HepG2 (cell line): ENCODE measurements around the gene CPLX1. TPM values are rescaled to one million over a fixed set of nuclear protein-coding genes. Genes with fewer than 3 reads are reported as not detected.

ENCODE experiments used
- ESRRA ChIP-seq: sonication (generic); formaldehyde crosslinking; IDR thresholded peaks from 2 replicates; pipeline ENCODE4 v1.5.1; 2020; ENCODE audit warnings: mild to moderate bottlenecking, low read depth, missing genetic modification reagents
- FOXP1 ChIP-seq, 2 experiments: fragments of 450-650 bp in 1 of 2; IDR thresholded peaks; 2 replicates each; pipeline ENCODE4 v1.6.1; 2017 to 2018; ENCODE audit warnings: antibody characterized with exemption in 1 of 2
- GABPB1 ChIP-seq: IDR thresholded peaks from 2 replicates; pipeline ENCODE4 v1.6.1; 2016; ENCODE audit warnings: mild to moderate bottlenecking, missing genetic modification reagents, moderate library complexity, missing compliant biosample characterization
- GMEB1 ChIP-seq: sonication (generic); formaldehyde crosslinking; IDR thresholded peaks from 2 replicates; pipeline ENCODE4 v1.5.1; 2020; ENCODE audit warnings: missing genetic modification reagents, mild to moderate bottlenecking, borderline replicate concordance
- GMEB2 ChIP-seq: IDR thresholded peaks from 2 replicates; pipeline ENCODE4 v1.6.1; 2016; ENCODE audit warnings: missing biosample characterization, missing genetic modification reagents, low read depth
- MTERF4 ChIP-seq: sonication (generic); formaldehyde crosslinking; IDR thresholded peaks from 2 replicates; pipeline ENCODE4 v1.8.0; 2023; ENCODE audit warnings: mild to moderate bottlenecking, missing genetic modification reagents
- POGK ChIP-seq: sonication (generic); formaldehyde crosslinking; conservative IDR thresholded peaks from 2 replicates; pipeline ENCODE4 v1.8.0; 2022; ENCODE audit warnings: mild to moderate bottlenecking, moderate library complexity, missing genetic modification reagents
- PTBP1 ChIP-seq: fragments of 200-400 bp; formaldehyde crosslinking; IDR thresholded peaks from 2 replicates; pipeline ENCODE4 v1.6.1; 2018; ENCODE audit warnings: low read length, low read depth; ENCODE audit not compliant: poor library complexity, severe bottlenecking
- RAD21 ChIP-seq: fragments of 450-650 bp; formaldehyde crosslinking; IDR thresholded peaks from 2 replicates; pipeline ENCODE4 v1.5.0; 2020; ENCODE audit warnings: mild to moderate bottlenecking
- TEAD2 ChIP-seq: sonication (generic); formaldehyde crosslinking; IDR thresholded peaks from 2 replicates; pipeline ENCODE4 v1.9.0; 2021; ENCODE audit warnings: missing genetic modification reagents
- TSC22D2 ChIP-seq: sonication (generic); formaldehyde crosslinking; IDR thresholded peaks from 2 replicates; pipeline ENCODE4 v1.5.1; 2020; ENCODE audit warnings: missing genetic modification reagents, mild to moderate bottlenecking, borderline replicate concordance
- ZBTB46 ChIP-seq: sonication (generic); formaldehyde crosslinking; IDR thresholded peaks from 2 replicates; pipeline ENCODE4 v1.4.0; 2020; ENCODE audit warnings: mild to moderate bottlenecking, missing genetic modification reagents, borderline replicate concordance
- ZFP62 ChIP-seq: sonication (generic); formaldehyde crosslinking; IDR thresholded peaks from 2 replicates; pipeline ENCODE4 v1.4.0; 2020; ENCODE audit warnings: missing genetic modification reagents
- ZNF17 ChIP-seq: sonication (generic); formaldehyde crosslinking; IDR thresholded peaks from 2 replicates; pipeline ENCODE4 v1.5.0; 2020; ENCODE audit warnings: mild to moderate bottlenecking, missing genetic modification reagents
- ZNF235 ChIP-seq: sonication (generic); formaldehyde crosslinking; IDR thresholded peaks from 2 replicates; pipeline ENCODE4 v1.8.1; 2023; ENCODE audit warnings: mild to moderate bottlenecking, missing genetic modification reagents, borderline replicate concordance
- ZNF3 ChIP-seq: IDR thresholded peaks from 2 replicates; pipeline ENCODE4 v1.7.0; 2017; ENCODE audit warnings: inconsistent platforms
- ZNF570 ChIP-seq: sonication (generic); formaldehyde crosslinking; IDR thresholded peaks from 2 replicates; pipeline ENCODE4 v1.4.0; 2020; ENCODE audit warnings: mild to moderate bottlenecking, missing genetic modification reagents, borderline replicate concordance
- ZNF652 ChIP-seq: IDR thresholded peaks from 2 replicates; pipeline ENCODE4 v1.6.1; 2016; ENCODE audit warnings: low read depth, borderline replicate concordance
- ZNF737 ChIP-seq: sonication (generic); formaldehyde crosslinking; IDR thresholded peaks from 2 replicates; pipeline ENCODE4 v1.5.0; 2020; ENCODE audit warnings: missing genetic modification reagents, mild to moderate bottlenecking, borderline replicate concordance
- ZNF747 ChIP-seq: sonication (generic); formaldehyde crosslinking; IDR thresholded peaks from 2 replicates; pipeline ENCODE4 v1.8.1; 2023; ENCODE audit warnings: missing genetic modification reagents, mild to moderate bottlenecking, borderline replicate concordance
- ZNF777 ChIP-seq: sonication (generic); formaldehyde crosslinking; IDR thresholded peaks from 2 replicates; pipeline ENCODE4 v1.4.0; 2020; ENCODE audit warnings: missing genetic modification reagents
- polyA plus RNA-seq, 8 experiments: library from polyadenylated mRNA; depleted of rRNA in 3 of 8; stranded (reverse) in 7 of 8; unstranded in 1 of 8; fragments of >200 nt; fragmentation: Illumina TruSeq in 4 of 8; extraction: Trizol in 4 of 8; gene quantifications; 2 replicates each; pipeline versions ENCODE4 v1.2.1 to v1.2.3, GENCODE V29; 2011 to 2016; ENCODE audit warnings: low read depth in 4 of 8, missing spikeins in 1 of 8, mixed read lengths in 1 of 8; ENCODE audit not compliant: insufficient read depth in 1 of 8
- total RNA-seq, 5 experiments: library from RNA; depleted of rRNA; stranded (reverse); fragments of >200 nt; fragmentation: Illumina TruSeq; extraction: Trizol; gene quantifications; 2 replicates each; pipeline ENCODE4 v1.2.3, GENCODE V29; 2016; ENCODE audit warnings: low read depth in 1 of 5

Gene CPLX1
- total and polyA plus RNA-seq, 2 of the 13 experiments (the other 11 are each of a cell fraction or from before 2014, with no cell fraction given), result 0.18 TPM

- TF ChIP-seq RAD21 (CRISPR knock-in tag), result 0 out of 2 replicates have a peak, but pooled peaks have one; percentile 46
- no peak for TF ChIP-seq ZNF3 (CRISPR knock-in tag)
- TF ChIP-seq ZNF570 (CRISPR knock-in tag), result no peak
- no peak for TF ChIP-seq TSC22D2
- TF ChIP-seq ZNF235 (CRISPR knock-in tag), result no peak
- TF ChIP-seq GMEB1, result peak; percentile 62; the same call in 1 of the 2 replicates
- no peak for TF ChIP-seq GMEB2 (CRISPR knock-in tag)
- no peak for TF ChIP-seq PTBP1
- TF ChIP-seq ZNF777 (CRISPR knock-in tag), result peak; percentile 16; the same call in 1 of the 2 replicates
- no peak for TF ChIP-seq FOXP1 (IDR thresholded peaks at IDR 0.05)
- no peak for TF ChIP-seq FOXP1 (CRISPR knock-in tag; IDR thresholded peaks at IDR 0.05)
- TF ChIP-seq TEAD2 (CRISPR knock-in tag), result no peak
- no peak for TF ChIP-seq ZNF747 (CRISPR knock-in tag)
- 0 out of 2 replicates have a peak, but pooled peaks have one; percentile 65 for TF ChIP-seq ZNF737 (CRISPR knock-in tag)
- no peak; the same call in 1 of the 2 replicates for TF ChIP-seq POGK (CRISPR knock-in tag)
- no peak; the same call in 1 of the 2 replicates for TF ChIP-seq ESRRA (CRISPR knock-in tag)
- peak; percentile 0 for TF ChIP-seq MTERF4 (CRISPR knock-in tag)
- TF ChIP-seq ZNF17 (CRISPR knock-in tag), result no peak
- peak; percentile 74; the same call in 1 of the 2 replicates for TF ChIP-seq GABPB1 (CRISPR knock-in tag)
- no peak for TF ChIP-seq ZFP62 (CRISPR knock-in tag)
- TF ChIP-seq ZNF652, result no peak
- no peak for TF ChIP-seq ZBTB46 (CRISPR knock-in tag)
Observed at GRCh38 chr4:781493-782216, 44.3 kb downstream of the CPLX1 start (continued).
